IMR-90 (cell line): ENCODE data around the gene KLHL12. TPM values are rescaled to one million over a fixed set of nuclear protein-coding genes. Genes with fewer than 3 reads are reported as not detected.

Experiments used
- ATAC-seq: fragments of 200-7000 bp; cut with Tn5 transposase; 2 replicates; pipeline ENCODE4 v1.9.1; 2020; ENCODE audit warnings: low read depth, mild to moderate bottlenecking, moderate library complexity
- BruUV-seq: library from RNA; stranded (reverse); fragments of 400-500 nt; replicated peaks from 2 replicates; lab custom pipeline; 2021; lab: Mats Ljungman, UMichigan
- CTCF ChIA-PET: fragments of 300-600 bp; formaldehyde crosslinking; extraction: SDS; loops from one replicate; lab custom pipeline; 2021; ENCODE audit warnings: antibody characterized with exemption; lab: Yijun Ruan, JAX
- POLR2A ChIA-PET: fragments of 300-600 bp; sonication (Branson Sonifier 250); formaldehyde crosslinking; loops from one replicate; lab custom pipeline; 2022; ENCODE audit warnings: antibody characterized with exemption; ENCODE audit not compliant: unreplicated experiment; lab: Charles Lee
- DNase-seq: peaks from one replicate; pipeline ENCODE4 v3.0.0; 2013
- H2AFZ ChIP-seq: replicated peaks from 2 replicates; pipeline ENCODE3; 2013; ENCODE audit warnings: low read length, mild to moderate bottlenecking; ENCODE audit not compliant: poor library complexity
- H2AK5ac ChIP-seq: 2 replicates; pipeline ENCODE4 v1.6.1; 2013; ENCODE audit warnings: low read depth, low read length, inconsistent platforms
- H2AK9ac ChIP-seq: replicated peaks from 2 replicates; pipeline ENCODE3; 2013; ENCODE audit warnings: mild to moderate bottlenecking, low read depth, low read length, moderate library complexity; ENCODE audit not compliant: poor library complexity
- H2BK120ac ChIP-seq: 2 replicates; pipeline ENCODE4 v1.6.1; 2013; ENCODE audit warnings: low read depth, low read length, inconsistent platforms
- H2BK15ac ChIP-seq: 3 replicates; pipeline ENCODE4 v1.6.1; 2013; ENCODE audit warnings: low read depth, low read length, inconsistent platforms
- H2BK20ac ChIP-seq: 2 replicates; pipeline ENCODE4 v1.6.1; 2013; ENCODE audit warnings: low read depth, mild to moderate bottlenecking, inconsistent platforms, low read length, moderate library complexity
- H2BK5ac ChIP-seq: 2 replicates; pipeline ENCODE4 v1.6.1; 2013; ENCODE audit warnings: mild to moderate bottlenecking, low read depth, low read length, inconsistent platforms; ENCODE audit not compliant: poor library complexity, severe bottlenecking
- H3K14ac ChIP-seq: replicated peaks from 2 replicates; pipeline ENCODE4 v1.6.1; 2013; ENCODE audit warnings: low read depth, low read length, inconsistent platforms
- H3K18ac ChIP-seq: 2 replicates; pipeline ENCODE4 v1.6.1; 2013; ENCODE audit warnings: low read depth, low read length, control low read depth
- H3K23ac ChIP-seq: 2 replicates; pipeline ENCODE4 v1.6.1; 2013; ENCODE audit warnings: low read depth, low read length, inconsistent platforms
- H3K27ac ChIP-seq: 2 replicates; pipeline ENCODE4 v1.5.1; 2013; ENCODE audit warnings: mild to moderate bottlenecking, control low read depth, low read length; ENCODE audit not compliant: insufficient read depth
- H3K27me3 ChIP-seq: 2 replicates; pipeline ENCODE4 v1.6.1; 2013; ENCODE audit warnings: low read length; ENCODE audit not compliant: control insufficient read depth, insufficient read depth
- H3K36me3 ChIP-seq: 2 replicates; pipeline ENCODE4 v1.6.1; 2013; ENCODE audit warnings: low read length, mixed read lengths; ENCODE audit not compliant: control insufficient read depth, insufficient read depth
- H3K4ac ChIP-seq: 2 replicates; pipeline ENCODE4 v1.6.1; 2013; ENCODE audit warnings: low read depth, low read length, inconsistent platforms
- H3K4me1 ChIP-seq: 2 replicates; pipeline ENCODE4 v1.6.1; 2013; ENCODE audit warnings: low read length, mixed read lengths; ENCODE audit not compliant: control insufficient read depth, insufficient read depth
- H3K4me2 ChIP-seq: 2 replicates; pipeline ENCODE4 v1.6.1; 2013; ENCODE audit warnings: low read depth, mild to moderate bottlenecking, control low read depth, low read length, moderate library complexity
- H3K4me3 ChIP-seq: 2 replicates; pipeline ENCODE4 v1.5.1; 2013; ENCODE audit warnings: low read depth, mild to moderate bottlenecking, control low read depth, low read length, moderate library complexity; ENCODE audit not compliant: insufficient read depth
- H3K56ac ChIP-seq: 2 replicates; pipeline ENCODE4 v1.6.1; 2013; ENCODE audit warnings: low read length, inconsistent platforms; ENCODE audit not compliant: insufficient read depth; ENCODE audit errors: extremely low read depth
- H3K79me1 ChIP-seq, 2 experiments: 2 replicates each; pipeline ENCODE4 v1.6.1; 2013; ENCODE audit warnings: low read length in 2 of 2, inconsistent platforms in 1 of 2, low read depth in 1 of 2
- H3K9ac ChIP-seq: 2 replicates; pipeline ENCODE4 v1.6.1; 2013; ENCODE audit warnings: low read depth, low read length, control low read depth
- H3K9me1 ChIP-seq: 2 replicates; pipeline ENCODE4 v1.6.1; 2013; ENCODE audit warnings: low read length, inconsistent platforms; ENCODE audit not compliant: insufficient read depth
- H3K9me3 ChIP-seq: 2 replicates; pipeline ENCODE4 v1.6.1; 2013; ENCODE audit warnings: low read length; ENCODE audit not compliant: control insufficient read depth, insufficient read depth
- H4K20me1 ChIP-seq: 2 replicates; pipeline ENCODE4 v1.6.1; 2013; ENCODE audit warnings: low read length, inconsistent platforms; ENCODE audit not compliant: insufficient read depth
- H4K5ac ChIP-seq: 2 replicates; pipeline ENCODE4 v1.6.1; 2013; ENCODE audit warnings: mild to moderate bottlenecking, low read depth, low read length, control low read depth
- H4K8ac ChIP-seq, 2 experiments: 2 replicates each; pipeline ENCODE4 v1.6.1; 2013; ENCODE audit warnings: low read depth in 2 of 2, low read length in 2 of 2, control low read depth in 1 of 2, inconsistent platforms in 1 of 2
- H4K91ac ChIP-seq: 2 replicates; pipeline ENCODE4 v1.6.1; 2013; ENCODE audit warnings: low read depth, low read length, inconsistent platforms; ENCODE audit not compliant: insufficient read depth
- BHLHE40 ChIP-seq: fragments of 150-350 bp; IDR thresholded peaks from 2 replicates; pipeline ENCODE4 v1.6.1; 2016; ENCODE audit warnings: mild to moderate bottlenecking, low read depth, low read length
- CEBPB ChIP-seq: IDR thresholded peaks from 2 replicates; pipeline ENCODE4 v1.6.1; 2012; ENCODE audit warnings: low read depth, low read length, improper control_type of control experiment
- CHD1 ChIP-seq: IDR thresholded peaks from 2 replicates; pipeline ENCODE4 v1.6.1; 2012; ENCODE audit warnings: low read depth, low read length, improper control_type of control experiment
- FOS ChIP-seq: fragments of 150-350 bp; IDR thresholded peaks from 2 replicates; pipeline ENCODE4 v1.6.1; 2016; ENCODE audit warnings: low read depth, low read length
- MAFK ChIP-seq: IDR thresholded peaks from 2 replicates; pipeline ENCODE4 v1.6.1; 2012; ENCODE audit warnings: low read depth, low read length, improper control_type of control experiment
- MAZ ChIP-seq: IDR thresholded peaks from 2 replicates; pipeline ENCODE4 v1.6.1; 2012; ENCODE audit warnings: low read depth, mild to moderate bottlenecking, low read length, improper control_type of control experiment, moderate library complexity, borderline replicate concordance
- MXI1 ChIP-seq: IDR thresholded peaks from 2 replicates; pipeline ENCODE4 v1.6.1; 2012; ENCODE audit warnings: low read depth, mild to moderate bottlenecking, low read length, moderate library complexity, borderline replicate concordance
- NFE2L2 ChIP-seq: fragments of 150-350 bp; IDR thresholded peaks from 2 replicates; pipeline ENCODE4 v1.6.1; 2016; ENCODE audit warnings: low read depth, mild to moderate bottlenecking, low read length
- POLR2A ChIP-seq: IDR thresholded peaks from 2 replicates; pipeline ENCODE4 v1.6.1; 2012; ENCODE audit warnings: mild to moderate bottlenecking, low read depth, low read length
- RAD21 ChIP-seq: IDR thresholded peaks from 2 replicates; pipeline ENCODE4 v1.6.1; 2012; ENCODE audit warnings: low read length, improper control_type of control experiment
- RCOR1 ChIP-seq: IDR thresholded peaks from 2 replicates; pipeline ENCODE4 v1.6.1; 2012; ENCODE audit warnings: mild to moderate bottlenecking, low read length, improper control_type of control experiment; ENCODE audit not compliant: insufficient replicate concordance
- RFX5 ChIP-seq: IDR thresholded peaks from 2 replicates; pipeline ENCODE4 v1.8.0; 2012; ENCODE audit warnings: low read depth, mild to moderate bottlenecking, low read length, moderate library complexity
- SMC3 ChIP-seq: fragments of 150-350 bp; IDR thresholded peaks from 2 replicates; pipeline ENCODE4 v1.6.1; 2016; ENCODE audit warnings: low read depth, mild to moderate bottlenecking, antibody characterized with exemption, low read length, moderate library complexity
- WGBS, 2 experiments: methylation state at CpG; one replicate each; pipeline versions ENCODE4 v1.1.5 to v1.1.7; 2013; ENCODE audit warnings: missing lambda C conversion rate in 2 of 2; ENCODE audit not compliant: insufficient read length in 1 of 2; ENCODE audit errors: extremely low coverage in 2 of 2; 5-methylcytosine and 5-hydroxymethylcytosine counted together
- dilution Hi-C: fragments of 300-500 bp; cut with HindIII; formaldehyde crosslinking; loops from one replicate; pipeline ENCODE4 v1.14.3; 2018; ENCODE audit warnings: low sequenced_read_pairs; ENCODE audit not compliant: unreplicated experiment
- in situ Hi-C: fragments of 300-500 bp; cut with MboI; formaldehyde crosslinking; loops from 3 replicates; pipeline ENCODE4 v1.14.3; 2019; ENCODE audit warnings: low sequenced_read_pairs, inconsistent platforms, mixed read lengths
- intact Hi-C: fragments of 100-400 bp; cut with micrococcal nuclease; formaldehyde crosslinking; loops from 2 replicates; pipeline ENCODE4 v1.10.0; 2022
- polyA plus RNA-seq, 3 experiments: library from polyadenylated mRNA; depleted of rRNA; stranded (reverse); fragments of >200 nt; gene quantifications; 2 replicates each; pipeline ENCODE4 v1.2.3, GENCODE V29; 2012; ENCODE audit warnings: low replicate concordance in 1 of 3
- total RNA-seq: library from RNA; depleted of rRNA; stranded (reverse); fragments of >200 nt; gene quantifications from 2 replicates; pipeline ENCODE4 v1.2.3, GENCODE V29; 2012
- TF ChIP-seq, protein P1 (sequence below): conservative IDR thresholded peaks from 2 replicates; pipeline ENCODE4 v1.5.1; 2012; ENCODE audit warnings: mild to moderate bottlenecking, low read depth, low read length, improper control_type of control experiment
- TF ChIP-seq, protein P2 (sequence below): fragments of 150-350 bp; IDR thresholded peaks from 2 replicates; pipeline ENCODE4 v1.6.1; 2016; ENCODE audit warnings: low read depth, mild to moderate bottlenecking, low read length, moderate library complexity, borderline replicate concordance
- TF ChIP-seq, protein P3 (sequence below): fragments of 150-350 bp; IDR thresholded peaks from 2 replicates; pipeline ENCODE4 v1.6.1; 2017; ENCODE audit warnings: mild to moderate bottlenecking, antibody characterized with exemption, low read length, low read depth

The KLHL12 gene
- total and polyA plus RNA-seq, 2 of the 4 experiments (the other 2 are of a cell fraction) = 17.2 to 38.4 TPM

DNA sequence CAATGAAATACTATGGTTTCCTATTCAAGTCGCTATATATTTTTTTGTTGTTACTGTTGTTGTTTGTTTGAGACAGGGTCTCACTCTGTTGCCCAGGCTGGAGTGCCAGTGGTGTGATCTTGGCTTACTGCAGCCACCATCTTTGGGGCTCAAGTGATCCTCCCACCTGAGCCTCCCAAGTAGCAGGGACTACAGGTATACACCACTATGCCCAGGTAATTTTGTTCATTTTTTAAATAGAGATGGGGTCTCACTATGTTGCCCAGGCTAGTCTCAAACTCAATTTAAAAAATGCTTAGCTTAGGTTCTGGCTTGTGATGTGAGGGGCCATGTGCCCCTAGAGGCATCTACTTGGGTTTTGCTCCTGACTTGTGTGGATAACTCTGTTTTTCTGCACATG is 47.9 kb downstream of the KLHL12 start:
- Histone ChIP-seq H3K27me3 (no peaks in the 10 kb centered on the region), H3K56ac (no peak overlapping the region), H2AK9ac (no peak overlapping the region), H2AK5ac (no peak overlapping the region), H4K8ac (no peak overlapping the region), H4K20me1 (peaks cover 5% of the 10 kb centered on the region; the same call in 1 of the 2 replicates), H3K23ac (no peak overlapping the region), H3K79me1 (peaks cover 3 to 15% of the 10 kb centered on the region in 2 experiments), H2BK20ac (no peak overlapping the region), H3K4me1 (no peaks in the 10 kb centered on the region), H3K27ac (no peak overlapping the region), H2AFZ (no peak overlapping the region), H3K4ac (no peak overlapping the region), H3K14ac (no peak overlapping the region), H4K5ac (no peak overlapping the region), H4K91ac (no peak overlapping the region), H3K18ac (no peak overlapping the region), H3K9ac (no peak overlapping the region), H3K4me2 (no peak overlapping the region), H2BK5ac (no peak overlapping the region), H3K36me3 (peaks cover 4% of the 10 kb centered on the region), H3K4me3 (no peak overlapping the region), H2BK120ac (no peak overlapping the region), H3K9me3 (no peaks in the 10 kb centered on the region), H2BK15ac (no peak overlapping the region), H3K9me1 (peaks cover 4% of the 10 kb centered on the region; the same call in 1 of the 2 replicates)
- dilution Hi-C loops (no loop called here), in situ Hi-C loops (no loop called here), intact Hi-C loops (no loop called here)
- BruUV-seq = no TSS peak
- ATAC-seq (no peak), DNase-seq (no peak)
- POLR2A ChIA-PET = no interaction called here
- no peak for TF ChIP-seq CEBPB
- TF ChIP-seq, protein P1, sequence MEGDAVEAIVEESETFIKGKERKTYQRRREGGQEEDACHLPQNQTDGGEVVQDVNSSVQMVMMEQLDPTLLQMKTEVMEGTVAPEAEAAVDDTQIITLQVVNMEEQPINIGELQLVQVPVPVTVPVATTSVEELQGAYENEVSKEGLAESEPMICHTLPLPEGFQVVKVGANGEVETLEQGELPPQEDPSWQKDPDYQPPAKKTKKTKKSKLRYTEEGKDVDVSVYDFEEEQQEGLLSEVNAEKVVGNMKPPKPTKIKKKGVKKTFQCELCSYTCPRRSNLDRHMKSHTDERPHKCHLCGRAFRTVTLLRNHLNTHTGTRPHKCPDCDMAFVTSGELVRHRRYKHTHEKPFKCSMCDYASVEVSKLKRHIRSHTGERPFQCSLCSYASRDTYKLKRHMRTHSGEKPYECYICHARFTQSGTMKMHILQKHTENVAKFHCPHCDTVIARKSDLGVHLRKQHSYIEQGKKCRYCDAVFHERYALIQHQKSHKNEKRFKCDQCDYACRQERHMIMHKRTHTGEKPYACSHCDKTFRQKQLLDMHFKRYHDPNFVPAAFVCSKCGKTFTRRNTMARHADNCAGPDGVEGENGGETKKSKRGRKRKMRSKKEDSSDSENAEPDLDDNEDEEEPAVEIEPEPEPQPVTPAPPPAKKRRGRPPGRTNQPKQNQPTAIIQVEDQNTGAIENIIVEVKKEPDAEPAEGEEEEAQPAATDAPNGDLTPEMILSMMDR = no peak
- TF ChIP-seq RCOR1 = no peak
- TF ChIP-seq MXI1 = no peak
- TF ChIP-seq, protein P2, sequence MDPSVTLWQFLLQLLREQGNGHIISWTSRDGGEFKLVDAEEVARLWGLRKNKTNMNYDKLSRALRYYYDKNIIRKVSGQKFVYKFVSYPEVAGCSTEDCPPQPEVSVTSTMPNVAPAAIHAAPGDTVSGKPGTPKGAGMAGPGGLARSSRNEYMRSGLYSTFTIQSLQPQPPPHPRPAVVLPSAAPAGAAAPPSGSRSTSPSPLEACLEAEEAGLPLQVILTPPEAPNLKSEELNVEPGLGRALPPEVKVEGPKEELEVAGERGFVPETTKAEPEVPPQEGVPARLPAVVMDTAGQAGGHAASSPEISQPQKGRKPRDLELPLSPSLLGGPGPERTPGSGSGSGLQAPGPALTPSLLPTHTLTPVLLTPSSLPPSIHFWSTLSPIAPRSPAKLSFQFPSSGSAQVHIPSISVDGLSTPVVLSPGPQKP = no peak
- TF ChIP-seq POLR2A = no peak
- no peak for TF ChIP-seq MAZ
- TF ChIP-seq, protein P3, sequence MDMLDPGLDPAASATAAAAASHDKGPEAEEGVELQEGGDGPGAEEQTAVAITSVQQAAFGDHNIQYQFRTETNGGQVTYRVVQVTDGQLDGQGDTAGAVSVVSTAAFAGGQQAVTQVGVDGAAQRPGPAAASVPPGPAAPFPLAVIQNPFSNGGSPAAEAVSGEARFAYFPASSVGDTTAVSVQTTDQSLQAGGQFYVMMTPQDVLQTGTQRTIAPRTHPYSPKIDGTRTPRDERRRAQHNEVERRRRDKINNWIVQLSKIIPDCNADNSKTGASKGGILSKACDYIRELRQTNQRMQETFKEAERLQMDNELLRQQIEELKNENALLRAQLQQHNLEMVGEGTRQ = no peak
- no peak for TF ChIP-seq RAD21
- no peak for TF ChIP-seq MAFK
- TF ChIP-seq RFX5 = no peak
- TF ChIP-seq FOS = no peak
- no peak for TF ChIP-seq SMC3
- TF ChIP-seq NFE2L2 = no peak
- TF ChIP-seq CHD1 = no peak
- no peak for TF ChIP-seq BHLHE40
- WGBS, 2 experiments = no CpG with 5 or more reads among the region's 1 CpG
- CTCF ChIA-PET = no interaction called here
